Measurements from ENCODE around the gene DLAT. TPM values are rescaled to one million over a fixed set of nuclear protein-coding genes. Genes with fewer than 3 reads are reported as not detected.
"Not testable (repeated sequence)": the region's sequence is repeated elsewhere in the genome, so short reads cannot be mapped to it uniquely, and the experiment has no call there.

Gene DLAT
- total RNA-seq, 4 donors from 2014 or later = 18.2 to 32.1 (median 19.9) TPM

GRCh38 chr11:112037527-112037926 lies 12.3 kb downstream of the DLAT start:
- Histone ChIP-seq H3K9me3 (no peaks in the 10 kb centered on the region), H3K27ac (no peak overlapping the region), H3K4me1 (no peaks in the 10 kb centered on the region), H3K36me3 (peaks cover 0 to 91% (median 8%) of the 10 kb centered on the region in 3 donors), H3K4me3 (no peak overlapping the region), H3K27me3 (no peaks in the 10 kb centered on the region)
- no peak for DNase-seq (ENCODE audit: low spot score in 2 of 2)
- no peak for TF ChIP-seq CTCF (IDR thresholded peaks at IDR 0.05)
- no peak for TF ChIP-seq POLR2A (IDR thresholded peaks at IDR 0.05)
- no peak for TF ChIP-seq EP300 (IDR thresholded peaks at IDR 0.05)

- DNase-seq (ENCODE audit: low spot score in 2 of 2) = no peak
- Histone ChIP-seq H3K9me3 (no peaks in the 10 kb centered on the region), H3K27ac (no peak overlapping the region), H3K27me3 (no peaks in the 10 kb centered on the region), H3K4me3 (no peak overlapping the region), H3K36me3 (peaks cover 2 to 99% (median 6%) of the 10 kb centered on the region in 3 donors), H3K4me1 (no peaks in the 10 kb centered on the region)
- TF ChIP-seq EP300 (IDR thresholded peaks at IDR 0.05) = no peak
- no peak for TF ChIP-seq CTCF (IDR thresholded peaks at IDR 0.05)
- no peak for TF ChIP-seq POLR2A (IDR thresholded peaks at IDR 0.05)
- 55 to 65% methylated on average over 6 of the region's 6 CpGs for WGBS, 2 donors
These were observed 17.2 kb downstream of the DLAT start for GRCh38 chr11:112042161-112042960.

GRCh38 chr11:112042961-112043304 lies 17.7 kb downstream of the DLAT start:
- Histone ChIP-seq H3K4me3 (no peak overlapping the region), H3K4me1 (no peaks in the 10 kb centered on the region), H3K27ac (no peak overlapping the region), H3K27me3 (no peaks in the 10 kb centered on the region), H3K9me3 (no peaks in the 10 kb centered on the region), H3K36me3 (peaks cover 2 to 99% (median 6%) of the 10 kb centered on the region in 3 donors)
- WGBS, 2 donors = 89 to 92% methylated on average over 2 of the region's 2 CpGs
- no peak for TF ChIP-seq EP300 (IDR thresholded peaks at IDR 0.05)
- DNase-seq (ENCODE audit: low spot score in 2 of 2) = no peak

- no peak for TF ChIP-seq POLR2A (IDR thresholded peaks at IDR 0.05)
- no peak for TF ChIP-seq EP300 (IDR thresholded peaks at IDR 0.05)
- TF ChIP-seq CTCF (IDR thresholded peaks at IDR 0.05) = no peak
- H3K9me3 ChIP-seq = no peaks in the 10 kb centered on the region
- WGBS, 2 donors = 97% methylated on average over 4 of the region's 4 CpGs
These were observed 19.8 kb downstream of the DLAT start for GRCh38 chr11:112044961-112045360.

GRCh38 chr11:112046647-112047046 lies 21.4 kb downstream of the DLAT start:
- 95 to 100% methylated on average over 2 of the region's 2 CpGs for WGBS, 2 donors
- H3K27ac ChIP-seq; H3K4me1 ChIP-seq; H3K27me3 ChIP-seq; H3K4me3 ChIP-seq; DNase-seq (ENCODE audit: low spot score in 2 of 2); H3K9me3 ChIP-seq: not testable (repeated sequence)
- peaks cover 2 to 93% (median 9%) of the 10 kb centered on the region in 3 donors for H3K36me3 ChIP-seq

More at GRCh38 chr11:112044961-112045360, 19.8 kb downstream of the DLAT start:
- Histone ChIP-seq H3K36me3 (peaks cover 2 to 94% (median 6%) of the 10 kb centered on the region in 3 donors), H3K27ac (no peak overlapping the region), H3K4me1 (peaks cover 0 to 5% (median 0%) of the 10 kb centered on the region in 4 donors), H3K27me3 (no peaks in the 10 kb centered on the region), H3K4me3 (no peak overlapping the region)
- DNase-seq (ENCODE audit: low spot score in 2 of 2) = no peak

- H3K4me1 ChIP-seq; DNase-seq (ENCODE audit: low spot score in 2 of 2); H3K27me3 ChIP-seq; H3K9me3 ChIP-seq; H3K4me3 ChIP-seq; H3K27ac ChIP-seq: not testable (repeated sequence)
- peaks cover 2 to 93% (median 19%) of the 10 kb centered on the region in 3 donors for H3K36me3 ChIP-seq
- 94 to 96% methylated on average over 3 of the region's 3 CpGs for WGBS, 2 donors
These were observed 23.0 kb downstream of the DLAT start for GRCh38 chr11:112048256-112048655.

Data from tibial nerve (tissue), 4 donors.